ENCODE measurements around the gene PPP1R3A. TPM values are rescaled to one million over a fixed set of nuclear protein-coding genes. Genes with fewer than 3 reads are reported as not detected.

PPP1R3A gene
- total RNA-seq, 4 donors from 2014 or later = 21.6 to 57.6 (median 47.4) TPM

DNA sequence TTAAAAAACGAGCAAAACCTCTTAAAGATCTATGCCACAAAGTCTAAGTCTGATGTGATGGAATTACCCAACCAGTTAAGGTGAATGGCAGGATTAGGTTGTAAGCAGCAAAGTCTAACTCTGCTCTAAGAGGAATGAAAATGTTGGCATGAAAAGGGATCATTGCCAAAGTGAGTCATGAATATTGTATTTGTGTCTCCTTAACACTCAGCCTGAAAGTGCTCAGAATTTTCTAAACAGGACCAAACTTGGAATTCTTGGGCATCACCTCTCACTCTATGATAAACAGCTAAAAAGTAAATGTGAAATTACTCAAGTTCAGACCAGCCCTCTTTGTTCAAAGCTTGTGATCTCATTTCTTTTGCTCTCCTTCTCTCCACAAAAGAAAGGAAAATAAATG lies 27.0 kb downstream of the PPP1R3A start:
- no peak for DNase-seq
- ATAC-seq = peak; percentile 50 to 64
- no peaks in the 10 kb centered on the region for H3K9me3 ChIP-seq
- H3K36me3 ChIP-seq = no peaks in the 10 kb centered on the region
- H3K27me3 ChIP-seq = no peaks in the 10 kb centered on the region
- intact Hi-C loops (cut with DNase I; ENCODE audit: low total_unique reads) = no loop called here
- in situ Hi-C loops (cut with MboI; ENCODE audit: low sequenced_read_pairs in 4 of 4) = no loop called here
- TF ChIP-seq POLR2A (IDR thresholded peaks at IDR 0.05) = no peak
- TF ChIP-seq, protein P1, sequence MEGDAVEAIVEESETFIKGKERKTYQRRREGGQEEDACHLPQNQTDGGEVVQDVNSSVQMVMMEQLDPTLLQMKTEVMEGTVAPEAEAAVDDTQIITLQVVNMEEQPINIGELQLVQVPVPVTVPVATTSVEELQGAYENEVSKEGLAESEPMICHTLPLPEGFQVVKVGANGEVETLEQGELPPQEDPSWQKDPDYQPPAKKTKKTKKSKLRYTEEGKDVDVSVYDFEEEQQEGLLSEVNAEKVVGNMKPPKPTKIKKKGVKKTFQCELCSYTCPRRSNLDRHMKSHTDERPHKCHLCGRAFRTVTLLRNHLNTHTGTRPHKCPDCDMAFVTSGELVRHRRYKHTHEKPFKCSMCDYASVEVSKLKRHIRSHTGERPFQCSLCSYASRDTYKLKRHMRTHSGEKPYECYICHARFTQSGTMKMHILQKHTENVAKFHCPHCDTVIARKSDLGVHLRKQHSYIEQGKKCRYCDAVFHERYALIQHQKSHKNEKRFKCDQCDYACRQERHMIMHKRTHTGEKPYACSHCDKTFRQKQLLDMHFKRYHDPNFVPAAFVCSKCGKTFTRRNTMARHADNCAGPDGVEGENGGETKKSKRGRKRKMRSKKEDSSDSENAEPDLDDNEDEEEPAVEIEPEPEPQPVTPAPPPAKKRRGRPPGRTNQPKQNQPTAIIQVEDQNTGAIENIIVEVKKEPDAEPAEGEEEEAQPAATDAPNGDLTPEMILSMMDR (IDR thresholded peaks at IDR 0.05 in 4 of 5, conservative IDR thresholded peaks at IDR 0.05 in 1 of 5) = no peak
- H3K4me1 ChIP-seq = peaks cover 44 to 63% of the 10 kb centered on the region in 2 donors
- peak overlapping the region; percentile 57 to 88 (median 71) for H3K27ac ChIP-seq
- peak overlapping the region in 1 of 4 donors; percentile 34 for H3K4me3 ChIP-seq

GRCh38 chr7:113891031-113891350 lies 27.8 kb downstream of the PPP1R3A start:
- in situ Hi-C loops (cut with MboI; ENCODE audit: low sequenced_read_pairs in 4 of 4) = no loop called here
- Histone ChIP-seq H3K9me3 (no peaks in the 10 kb centered on the region), H3K27me3 (no peaks in the 10 kb centered on the region), H3K4me3 (no peak overlapping the region), H3K27ac (peak overlapping the region; percentile 57 to 88 (median 71)), H3K4me1 (peaks cover 37 to 58% of the 10 kb centered on the region in 2 donors), H3K36me3 (no peaks in the 10 kb centered on the region)
- DNase-seq (no peak), ATAC-seq (no peak)
- no peak for TF ChIP-seq POLR2A (IDR thresholded peaks at IDR 0.05)
- TF ChIP-seq, protein P1 (IDR thresholded peaks at IDR 0.05 in 4 of 5, conservative IDR thresholded peaks at IDR 0.05 in 1 of 5) = no peak
- intact Hi-C loops (cut with DNase I; ENCODE audit: low total_unique reads) = no loop called here

- ATAC-seq (no peak), DNase-seq (no peak)
- peak overlapping the region; percentile 57 to 88 (median 71) for H3K27ac ChIP-seq
- peaks cover 32 to 53% of the 10 kb centered on the region in 2 donors for H3K4me1 ChIP-seq
- no peak overlapping the region for H3K4me3 ChIP-seq
- H3K27me3 ChIP-seq = no peaks in the 10 kb centered on the region
- no peak for TF ChIP-seq POLR2A (IDR thresholded peaks at IDR 0.05)
- TF ChIP-seq, protein P1 (IDR thresholded peaks at IDR 0.05 in 4 of 5, conservative IDR thresholded peaks at IDR 0.05 in 1 of 5) = no peak
- intact Hi-C loops (cut with DNase I; ENCODE audit: low total_unique reads) = no loop called here
- H3K9me3 ChIP-seq = no peaks in the 10 kb centered on the region
- H3K36me3 ChIP-seq = no peaks in the 10 kb centered on the region
- in situ Hi-C loops (cut with MboI; ENCODE audit: low sequenced_read_pairs in 4 of 4) = no loop called here
Measured at GRCh38 chr7:113890331-113891030, 28.3 kb downstream of the PPP1R3A start.

DNA sequence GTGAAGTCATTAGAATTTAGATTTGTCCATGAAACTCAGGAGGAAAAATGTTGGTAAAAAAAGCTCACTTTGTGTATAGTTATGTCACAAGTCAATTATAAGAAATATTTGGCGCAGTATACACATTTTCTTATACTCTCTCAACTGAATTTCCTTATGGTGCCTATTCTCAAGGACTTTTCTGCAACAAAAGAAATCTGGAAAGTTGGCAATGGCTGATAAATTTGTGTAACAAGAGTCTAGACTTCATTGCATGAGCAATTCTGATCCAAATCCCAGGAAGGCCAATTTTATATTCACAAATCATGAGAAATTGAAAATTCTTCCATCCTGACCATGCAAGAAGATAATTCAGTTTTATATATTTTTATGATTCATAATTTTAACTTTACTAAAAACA lies 35.7 kb downstream of the PPP1R3A start:
- no peak overlapping the region for H3K4me3 ChIP-seq
- no peaks in the 10 kb centered on the region for H3K27me3 ChIP-seq
- H3K27ac ChIP-seq = peak overlapping the region in 3 of 4 donors; percentile 58 to 88 (median 66)
- in situ Hi-C loops (cut with MboI; ENCODE audit: low sequenced_read_pairs in 4 of 4) = no loop called here
- no peak for DNase-seq
- no peaks in the 10 kb centered on the region for H3K9me3 ChIP-seq
- no peak for TF ChIP-seq POLR2A (IDR thresholded peaks at IDR 0.05)
- TF ChIP-seq, protein P1 (IDR thresholded peaks at IDR 0.05 in 4 of 5, conservative IDR thresholded peaks at IDR 0.05 in 1 of 5) = no peak
- peaks cover 7 to 14% of the 10 kb centered on the region in 2 donors for H3K4me1 ChIP-seq
- H3K36me3 ChIP-seq = no peaks in the 10 kb centered on the region
- no peak for ATAC-seq
- intact Hi-C loops (cut with DNase I; ENCODE audit: low total_unique reads) = no loop called here
